Parathyroid adenoma (tissue), 2 donors: ENCODE measurements around the gene KIRREL2.

Experiments used
- H2AFZ ChIP-seq: fragments of 300-600 bp; sonication (generic); one replicate; pipeline ENCODE4 v1.7.0; 2017; ENCODE audit warnings: antibody characterized with exemption, mild to moderate bottlenecking
- H3K27ac ChIP-seq: fragments of 300-600 bp; sonication (generic); one replicate; pipeline ENCODE4 v1.7.0; 2017
- H3K27me3 ChIP-seq: fragments of 300-600 bp; sonication (generic); one replicate; pipeline ENCODE4 v1.7.0; 2017; ENCODE audit warnings: low read length; ENCODE audit not compliant: control insufficient read depth, insufficient read depth
- H3K36me3 ChIP-seq: fragments of 300-600 bp; sonication (generic); one replicate; pipeline ENCODE4 v1.7.0; 2017; ENCODE audit warnings: low read length; ENCODE audit not compliant: control insufficient read depth, insufficient read depth
- H3K4me1 ChIP-seq: fragments of 300-600 bp; sonication (generic); one replicate; pipeline ENCODE4 v1.7.0; 2017; ENCODE audit warnings: control low read depth
- H3K4me2 ChIP-seq: fragments of 300-600 bp; sonication (generic); one replicate; pipeline ENCODE4 v1.7.0; 2017; ENCODE audit warnings: low read length
- H3K4me3 ChIP-seq: fragments of 300-600 bp; sonication (generic); one replicate; pipeline ENCODE4 v1.7.0; 2017; ENCODE audit warnings: low read depth, low read length
- H3K79me2 ChIP-seq: fragments of 300-600 bp; sonication (generic); one replicate; pipeline ENCODE4 v1.7.0; 2017; ENCODE audit warnings: control low read depth
- H3K9ac ChIP-seq: fragments of 300-600 bp; sonication (generic); one replicate; pipeline ENCODE4 v1.7.0; 2017; ENCODE audit warnings: mild to moderate bottlenecking
- H3K9me3 ChIP-seq: fragments of 300-600 bp; sonication (generic); one replicate; pipeline ENCODE4 v1.7.0; 2017; ENCODE audit warnings: low read length; ENCODE audit not compliant: control insufficient read depth
- CTCF ChIP-seq: fragments of 300-600 bp; sonication (generic); IDR thresholded peaks from one replicate; pipeline ENCODE4 v1.7.0; 2017; ENCODE audit warnings: antibody characterized with exemption, mild to moderate bottlenecking
- donor health status: primary hyperparathyroidism.

Gene KIRREL2

DNA sequence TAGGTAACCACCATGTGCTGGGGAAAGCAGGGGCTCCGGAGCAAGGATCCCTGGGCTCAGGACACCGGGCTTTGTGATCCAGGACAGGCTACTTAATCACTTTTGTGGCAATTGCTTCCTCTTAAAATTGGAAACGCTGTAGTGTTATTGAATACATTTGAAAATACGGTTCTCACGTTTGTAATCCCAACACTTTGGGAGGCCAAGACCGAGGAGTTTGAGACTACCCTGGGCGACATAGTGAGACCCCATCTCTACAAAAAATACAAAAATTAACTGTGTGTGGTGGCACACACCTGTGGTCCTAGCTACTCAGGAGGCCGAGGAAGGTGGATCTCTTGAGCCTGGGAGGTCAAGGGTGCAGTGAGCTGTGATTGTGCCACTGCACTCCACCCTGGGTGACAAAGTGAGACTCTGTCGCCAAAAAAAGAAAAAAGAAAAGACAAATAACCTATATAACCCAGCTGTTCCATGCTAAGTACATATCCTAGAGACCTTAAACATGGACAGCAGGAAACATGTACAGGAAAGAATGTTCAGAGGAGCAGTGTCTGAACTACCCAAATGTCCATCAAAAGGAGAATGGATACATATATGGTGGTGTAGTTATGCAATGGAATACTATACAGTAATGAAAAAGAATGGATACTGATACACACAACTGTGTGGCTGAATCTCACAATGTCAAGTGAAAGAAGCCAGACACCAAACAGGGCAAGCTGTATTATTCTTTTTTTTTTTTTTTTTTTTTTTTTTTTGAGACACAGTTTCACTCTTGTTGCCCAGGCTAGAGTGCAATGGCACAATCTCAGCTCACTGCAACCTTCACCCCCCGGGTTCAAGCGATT, 43.4 kb upstream of the KIRREL2 start:
- H3K9me3 ChIP-seq = no peaks in the 10 kb centered on the region
- no peaks in the 10 kb centered on the region for H3K4me1 ChIP-seq
- no peak overlapping the region for H2AFZ ChIP-seq
- no peaks in the 10 kb centered on the region for H3K27me3 ChIP-seq
- H3K4me2 ChIP-seq = no peak overlapping the region
- no peak overlapping the region for H3K4me3 ChIP-seq
- H3K9ac ChIP-seq = no peak overlapping the region
- H3K36me3 ChIP-seq = no peaks in the 10 kb centered on the region
- H3K79me2 ChIP-seq = no peaks in the 10 kb centered on the region
- no peak for TF ChIP-seq CTCF
- H3K27ac ChIP-seq = no peak overlapping the region

DNA sequence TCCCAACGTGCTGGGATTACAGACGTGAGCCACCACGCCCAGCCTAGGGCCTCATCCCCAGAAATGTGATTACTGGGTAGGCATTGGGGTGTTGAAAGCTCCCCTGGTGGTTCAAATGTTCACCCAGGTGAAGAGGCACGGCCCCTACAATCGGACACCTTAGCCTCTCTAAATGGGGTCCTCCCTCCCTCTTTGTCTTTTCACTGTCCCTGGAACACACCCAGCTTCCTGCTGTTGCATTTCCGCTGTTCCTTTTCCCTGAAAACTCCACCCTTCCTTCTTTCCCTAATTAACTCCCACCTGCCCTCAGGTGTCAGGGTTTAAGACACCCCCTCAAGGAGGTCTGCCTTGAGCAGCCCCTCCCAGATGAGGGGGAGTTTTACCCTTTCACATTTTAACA, 40.4 kb upstream of the KIRREL2 start:
- no peaks in the 10 kb centered on the region for H3K4me1 ChIP-seq
- H3K9ac ChIP-seq = no peak overlapping the region
- H3K27ac ChIP-seq = no peak overlapping the region
- no peaks in the 10 kb centered on the region for H3K79me2 ChIP-seq
- no peak overlapping the region for H3K4me3 ChIP-seq
- H3K27me3 ChIP-seq = no peaks in the 10 kb centered on the region
- TF ChIP-seq CTCF = no peak
- no peaks in the 10 kb centered on the region for H3K9me3 ChIP-seq
- no peaks in the 10 kb centered on the region for H3K36me3 ChIP-seq
- H2AFZ ChIP-seq = no peak overlapping the region
- H3K4me2 ChIP-seq = no peak overlapping the region

- no peaks in the 10 kb centered on the region for H3K4me1 ChIP-seq
- H3K79me2 ChIP-seq = no peaks in the 10 kb centered on the region
- no peaks in the 10 kb centered on the region for H3K9me3 ChIP-seq
- no peak overlapping the region for H2AFZ ChIP-seq
- H3K27me3 ChIP-seq = no peaks in the 10 kb centered on the region
- H3K27ac ChIP-seq = no peak overlapping the region
- no peak overlapping the region for H3K4me3 ChIP-seq
- H3K4me2 ChIP-seq = no peak overlapping the region
- H3K9ac ChIP-seq = no peak overlapping the region
- no peak for TF ChIP-seq CTCF
- H3K36me3 ChIP-seq = no peaks in the 10 kb centered on the region
Observed at GRCh38 chr19:35816846-35817245, 39.9 kb upstream of the KIRREL2 start.

DNA sequence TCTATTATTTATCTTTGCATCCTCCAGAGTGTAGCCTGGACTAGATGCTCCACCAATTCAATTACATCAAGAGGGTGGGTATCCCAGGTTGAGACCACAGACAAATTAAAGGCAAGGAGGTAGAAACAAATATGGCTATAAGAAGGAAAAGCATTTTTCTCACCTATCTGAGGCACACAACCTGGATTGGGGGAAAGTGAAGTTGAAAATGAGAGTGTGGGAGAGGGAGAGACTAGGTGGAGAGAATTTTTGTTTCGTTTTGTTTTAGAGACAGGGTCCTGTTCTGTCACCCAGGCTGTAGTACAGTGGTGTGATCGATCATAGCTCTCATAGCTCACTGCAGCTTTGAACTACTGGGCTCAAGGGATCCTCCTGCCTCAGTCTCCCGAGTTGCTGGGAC, 38.3 kb upstream of the KIRREL2 start:
- Histone ChIP-seq H3K36me3 (no peaks in the 10 kb centered on the region), H3K4me1 (no peaks in the 10 kb centered on the region), H3K9ac (no peak overlapping the region), H3K27ac (no peak overlapping the region), H3K9me3 (no peaks in the 10 kb centered on the region), H3K4me2 (no peak overlapping the region), H3K27me3 (no peaks in the 10 kb centered on the region), H3K4me3 (no peak overlapping the region), H2AFZ (no peak overlapping the region), H3K79me2 (no peaks in the 10 kb centered on the region)
- no peak for TF ChIP-seq CTCF

DNA sequence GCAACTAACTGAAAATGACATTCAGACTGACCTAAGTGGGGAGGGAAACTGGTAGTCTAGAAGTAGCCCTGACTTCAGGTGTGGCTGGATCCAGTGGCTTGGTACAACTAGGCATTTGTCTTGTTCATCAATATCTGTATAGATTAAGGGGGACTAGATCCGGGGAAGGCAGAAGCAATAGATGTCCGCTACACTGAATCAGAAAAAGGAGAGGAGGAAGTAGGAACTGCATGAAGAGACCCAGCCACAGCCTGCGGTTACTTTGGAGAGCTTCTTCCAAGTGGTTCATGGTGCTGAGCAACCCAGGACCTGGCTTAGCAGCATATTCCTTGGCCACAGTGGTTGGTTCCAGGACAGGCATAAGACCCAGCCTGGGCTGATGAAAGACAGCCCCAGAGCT, 34.1 kb upstream of the KIRREL2 start:
- Histone ChIP-seq H3K36me3 (no peaks in the 10 kb centered on the region), H3K4me1 (no peaks in the 10 kb centered on the region), H2AFZ (no peak overlapping the region), H3K9ac (no peak overlapping the region), H3K27me3 (no peaks in the 10 kb centered on the region), H3K27ac (no peak overlapping the region), H3K79me2 (no peaks in the 10 kb centered on the region), H3K4me3 (no peak overlapping the region), H3K4me2 (no peak overlapping the region), H3K9me3 (no peaks in the 10 kb centered on the region)
- no peak for TF ChIP-seq CTCF
